HepG2 (cell line): Measurements from ENCODE around the gene HCN4. TPM values are rescaled to one million over a fixed set of nuclear protein-coding genes. Genes with fewer than 3 reads are reported as not detected.

ENCODE experiments used
- ARHGAP35 ChIP-seq: sonication (generic); formaldehyde crosslinking; IDR thresholded peaks from 2 replicates; pipeline ENCODE4 v1.9.0; 2022; ENCODE audit warnings: mild to moderate bottlenecking, inconsistent platforms, moderate library complexity, missing genetic modification reagents, borderline replicate concordance
- CHCHD3 ChIP-seq: sonication (generic); formaldehyde crosslinking; IDR thresholded peaks from 2 replicates; pipeline ENCODE4 v1.8.0; 2022; ENCODE audit warnings: mild to moderate bottlenecking, missing genetic modification reagents, moderate library complexity
- ERF ChIP-seq: IDR thresholded peaks from 2 replicates; pipeline ENCODE4 v1.6.1; 2018; ENCODE audit warnings: missing biosample characterization, missing genetic modification reagents
- MAFF ChIP-seq: IDR thresholded peaks from 2 replicates; pipeline ENCODE4 v1.6.1; 2011; ENCODE audit warnings: low read depth, low read length, improper control_type of control experiment
- MIXL1 ChIP-seq: IDR thresholded peaks from 2 replicates; pipeline ENCODE4 v1.6.1; 2016
- NAIF1 ChIP-seq: sonication (generic); formaldehyde crosslinking; IDR thresholded peaks from 2 replicates; pipeline ENCODE4 v1.5.0; 2020; ENCODE audit warnings: mild to moderate bottlenecking, missing genetic modification reagents, borderline replicate concordance
- NR1H2 ChIP-seq: sonication (generic); formaldehyde crosslinking; IDR thresholded peaks from 2 replicates; pipeline ENCODE4 v1.8.1; 2022; ENCODE audit warnings: low read depth, missing genetic modification reagents, borderline replicate concordance
- PAWR ChIP-seq: sonication (generic); formaldehyde crosslinking; IDR thresholded peaks from 2 replicates; pipeline ENCODE4 v1.4.0; 2020; ENCODE audit warnings: missing genetic modification reagents, mild to moderate bottlenecking, borderline replicate concordance
- REPIN1 ChIP-seq: sonication (generic); formaldehyde crosslinking; IDR thresholded peaks from 2 replicates; pipeline ENCODE4 v1.8.0; 2022; ENCODE audit warnings: missing genetic modification reagents, low read depth, mild to moderate bottlenecking, borderline replicate concordance
- RFX5 ChIP-seq: IDR thresholded peaks from 2 replicates; pipeline ENCODE4 v1.6.1; 2011; ENCODE audit warnings: low read depth, low read length, improper control_type of control experiment
- ZSCAN30 ChIP-seq: sonication (generic); formaldehyde crosslinking; IDR thresholded peaks from 2 replicates; pipeline ENCODE4 v1.5.0; 2020; ENCODE audit warnings: mild to moderate bottlenecking, missing genetic modification reagents
- polyA plus RNA-seq, 8 experiments: library from polyadenylated mRNA; depleted of rRNA in 3 of 8; stranded (reverse) in 7 of 8; unstranded in 1 of 8; fragments of >200 nt; fragmentation: Illumina TruSeq in 4 of 8; extraction: Trizol in 4 of 8; gene quantifications; 2 replicates each; pipeline versions ENCODE4 v1.2.1 to v1.2.3, GENCODE V29; 2011 to 2016; ENCODE audit warnings: low read depth in 4 of 8, missing spikeins in 1 of 8, mixed read lengths in 1 of 8; ENCODE audit not compliant: insufficient read depth in 1 of 8
- total RNA-seq, 5 experiments: library from RNA; depleted of rRNA; stranded (reverse); fragments of >200 nt; fragmentation: Illumina TruSeq; extraction: Trizol; gene quantifications; 2 replicates each; pipeline ENCODE4 v1.2.3, GENCODE V29; 2016; ENCODE audit warnings: low read depth in 1 of 5
- TF ChIP-seq, protein P1 (sequence below): sonication (generic); formaldehyde crosslinking; IDR thresholded peaks from 2 replicates; pipeline ENCODE4 v1.4.0; 2020; ENCODE audit warnings: missing genetic modification reagents
- TF ChIP-seq, protein P2 (sequence below): sonication (generic); formaldehyde crosslinking; IDR thresholded peaks from 2 replicates; pipeline ENCODE4 v1.4.0; 2020; ENCODE audit warnings: missing genetic modification reagents
- TF ChIP-seq, protein P3 (sequence below): sonication (generic); formaldehyde crosslinking; IDR thresholded peaks from 2 replicates; pipeline ENCODE4 v1.4.0; 2020; ENCODE audit warnings: mild to moderate bottlenecking, missing genetic modification reagents
- TF ChIP-seq, protein P4 (sequence below): sonication (generic); IDR thresholded peaks from 2 replicates; pipeline ENCODE4 v1.6.1; 2016; ENCODE audit warnings: low read depth, borderline replicate concordance
- TF ChIP-seq, protein P5 (sequence below): sonication (generic); formaldehyde crosslinking; IDR thresholded peaks from 2 replicates; pipeline ENCODE4 v1.8.1; 2023; ENCODE audit warnings: mild to moderate bottlenecking, missing genetic modification reagents
- TF ChIP-seq, protein P6 (sequence below): sonication (generic); formaldehyde crosslinking; IDR thresholded peaks from 2 replicates; pipeline ENCODE4 v1.5.1; 2020; ENCODE audit warnings: mild to moderate bottlenecking, moderate library complexity, missing genetic modification reagents
- TF ChIP-seq, protein P7 (sequence below): sonication (generic); formaldehyde crosslinking; IDR thresholded peaks from 2 replicates; pipeline ENCODE4 v1.4.0; 2020; ENCODE audit warnings: missing genetic modification reagents, borderline replicate concordance

HCN4 gene
- total and polyA plus RNA-seq, 2 of the 13 experiments (the other 11 are each of a cell fraction or from before 2014, with no cell fraction given), result not detected

DNA sequence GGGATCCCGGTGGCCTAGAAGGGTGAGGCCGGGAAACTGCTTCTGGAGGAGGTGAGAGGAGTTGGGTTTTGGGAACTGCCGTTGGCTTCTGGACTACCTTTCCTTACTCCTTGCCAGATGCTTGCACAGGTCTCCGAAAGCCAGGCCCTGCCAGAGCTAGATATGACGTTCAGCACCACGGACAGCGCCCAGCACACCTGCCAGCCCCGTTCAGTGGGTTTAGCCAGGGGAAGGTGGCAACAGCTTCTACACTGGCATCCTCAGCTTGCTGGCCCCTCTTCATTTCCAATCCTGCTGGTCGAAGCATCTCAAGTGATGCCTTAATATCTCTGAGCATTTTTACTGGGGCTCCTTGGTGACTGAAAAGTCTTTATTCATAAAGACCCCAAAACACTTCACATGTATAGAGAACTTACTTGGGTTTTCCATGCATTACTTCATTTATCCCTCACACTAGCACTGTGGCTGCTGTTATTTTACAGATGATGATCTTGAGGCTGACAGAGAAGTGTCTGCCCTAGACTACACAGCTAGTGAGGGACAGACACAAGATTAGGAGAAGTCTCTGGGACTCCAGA lies 21.9 kb downstream of the HCN4 start (continued):
- TF ChIP-seq, protein P1, sequence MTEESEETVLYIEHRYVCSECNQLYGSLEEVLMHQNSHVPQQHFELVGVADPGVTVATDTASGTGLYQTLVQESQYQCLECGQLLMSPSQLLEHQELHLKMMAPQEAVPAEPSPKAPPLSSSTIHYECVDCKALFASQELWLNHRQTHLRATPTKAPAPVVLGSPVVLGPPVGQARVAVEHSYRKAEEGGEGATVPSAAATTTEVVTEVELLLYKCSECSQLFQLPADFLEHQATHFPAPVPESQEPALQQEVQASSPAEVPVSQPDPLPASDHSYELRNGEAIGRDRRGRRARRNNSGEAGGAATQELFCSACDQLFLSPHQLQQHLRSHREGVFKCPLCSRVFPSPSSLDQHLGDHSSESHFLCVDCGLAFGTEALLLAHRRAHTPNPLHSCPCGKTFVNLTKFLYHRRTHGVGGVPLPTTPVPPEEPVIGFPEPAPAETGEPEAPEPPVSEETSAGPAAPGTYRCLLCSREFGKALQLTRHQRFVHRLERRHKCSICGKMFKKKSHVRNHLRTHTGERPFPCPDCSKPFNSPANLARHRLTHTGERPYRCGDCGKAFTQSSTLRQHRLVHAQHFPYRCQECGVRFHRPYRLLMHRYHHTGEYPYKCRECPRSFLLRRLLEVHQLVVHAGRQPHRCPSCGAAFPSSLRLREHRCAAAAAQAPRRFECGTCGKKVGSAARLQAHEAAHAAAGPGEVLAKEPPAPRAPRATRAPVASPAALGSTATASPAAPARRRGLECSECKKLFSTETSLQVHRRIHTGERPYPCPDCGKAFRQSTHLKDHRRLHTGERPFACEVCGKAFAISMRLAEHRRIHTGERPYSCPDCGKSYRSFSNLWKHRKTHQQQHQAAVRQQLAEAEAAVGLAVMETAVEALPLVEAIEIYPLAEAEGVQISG (CRISPR knock-in tag), result peak; percentile 77
- TF ChIP-seq NR1H2 (CRISPR knock-in tag), result no peak
- no peak; the same call in 1 of the 2 replicates for TF ChIP-seq ARHGAP35 (CRISPR knock-in tag)
- TF ChIP-seq ZSCAN30, result no peak
- TF ChIP-seq, protein P2, sequence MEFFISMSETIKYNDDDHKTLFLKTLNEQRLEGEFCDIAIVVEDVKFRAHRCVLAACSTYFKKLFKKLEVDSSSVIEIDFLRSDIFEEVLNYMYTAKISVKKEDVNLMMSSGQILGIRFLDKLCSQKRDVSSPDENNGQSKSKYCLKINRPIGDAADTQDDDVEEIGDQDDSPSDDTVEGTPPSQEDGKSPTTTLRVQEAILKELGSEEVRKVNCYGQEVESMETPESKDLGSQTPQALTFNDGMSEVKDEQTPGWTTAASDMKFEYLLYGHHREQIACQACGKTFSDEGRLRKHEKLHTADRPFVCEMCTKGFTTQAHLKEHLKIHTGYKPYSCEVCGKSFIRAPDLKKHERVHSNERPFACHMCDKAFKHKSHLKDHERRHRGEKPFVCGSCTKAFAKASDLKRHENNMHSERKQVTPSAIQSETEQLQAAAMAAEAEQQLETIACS (CRISPR knock-in tag), result no peak
- TF ChIP-seq NAIF1 (CRISPR knock-in tag), result no peak
- TF ChIP-seq MAFF, result no peak
- TF ChIP-seq, protein P3, sequence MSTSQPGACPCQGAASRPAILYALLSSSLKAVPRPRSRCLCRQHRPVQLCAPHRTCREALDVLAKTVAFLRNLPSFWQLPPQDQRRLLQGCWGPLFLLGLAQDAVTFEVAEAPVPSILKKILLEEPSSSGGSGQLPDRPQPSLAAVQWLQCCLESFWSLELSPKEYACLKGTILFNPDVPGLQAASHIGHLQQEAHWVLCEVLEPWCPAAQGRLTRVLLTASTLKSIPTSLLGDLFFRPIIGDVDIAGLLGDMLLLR (CRISPR knock-in tag), result no peak
- TF ChIP-seq CHCHD3 (CRISPR knock-in tag), result 0 out of 2 replicates have a peak, but pooled peaks have one; percentile 45
- TF ChIP-seq PAWR (CRISPR knock-in tag), result no peak
- TF ChIP-seq REPIN1, result 0 out of 2 replicates have a peak, but pooled peaks have one; percentile 50
- peak; percentile 57; the same call in 1 of the 2 replicates for TF ChIP-seq MIXL1 (CRISPR knock-in tag)
- peak; percentile 86 for TF ChIP-seq ERF
- TF ChIP-seq, protein P4, sequence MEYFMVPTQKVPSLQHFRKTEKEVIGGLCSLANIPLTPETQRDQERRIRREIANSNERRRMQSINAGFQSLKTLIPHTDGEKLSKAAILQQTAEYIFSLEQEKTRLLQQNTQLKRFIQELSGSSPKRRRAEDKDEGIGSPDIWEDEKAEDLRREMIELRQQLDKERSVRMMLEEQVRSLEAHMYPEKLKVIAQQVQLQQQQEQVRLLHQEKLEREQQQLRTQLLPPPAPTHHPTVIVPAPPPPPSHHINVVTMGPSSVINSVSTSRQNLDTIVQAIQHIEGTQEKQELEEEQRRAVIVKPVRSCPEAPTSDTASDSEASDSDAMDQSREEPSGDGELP, result no peak
- no peak for TF ChIP-seq RFX5
- TF ChIP-seq, protein P5, sequence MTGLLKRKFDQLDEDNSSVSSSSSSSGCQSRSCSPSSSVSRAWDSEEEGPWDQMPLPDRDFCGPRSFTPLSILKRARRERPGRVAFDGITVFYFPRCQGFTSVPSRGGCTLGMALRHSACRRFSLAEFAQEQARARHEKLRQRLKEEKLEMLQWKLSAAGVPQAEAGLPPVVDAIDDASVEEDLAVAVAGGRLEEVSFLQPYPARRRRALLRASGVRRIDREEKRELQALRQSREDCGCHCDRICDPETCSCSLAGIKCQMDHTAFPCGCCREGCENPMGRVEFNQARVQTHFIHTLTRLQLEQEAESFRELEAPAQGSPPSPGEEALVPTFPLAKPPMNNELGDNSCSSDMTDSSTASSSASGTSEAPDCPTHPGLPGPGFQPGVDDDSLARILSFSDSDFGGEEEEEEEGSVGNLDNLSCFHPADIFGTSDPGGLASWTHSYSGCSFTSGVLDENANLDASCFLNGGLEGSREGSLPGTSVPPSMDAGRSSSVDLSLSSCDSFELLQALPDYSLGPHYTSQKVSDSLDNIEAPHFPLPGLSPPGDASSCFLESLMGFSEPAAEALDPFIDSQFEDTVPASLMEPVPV (CRISPR knock-in tag), result peak; percentile 70; the same call in 1 of the 2 replicates
- TF ChIP-seq, protein P6, sequence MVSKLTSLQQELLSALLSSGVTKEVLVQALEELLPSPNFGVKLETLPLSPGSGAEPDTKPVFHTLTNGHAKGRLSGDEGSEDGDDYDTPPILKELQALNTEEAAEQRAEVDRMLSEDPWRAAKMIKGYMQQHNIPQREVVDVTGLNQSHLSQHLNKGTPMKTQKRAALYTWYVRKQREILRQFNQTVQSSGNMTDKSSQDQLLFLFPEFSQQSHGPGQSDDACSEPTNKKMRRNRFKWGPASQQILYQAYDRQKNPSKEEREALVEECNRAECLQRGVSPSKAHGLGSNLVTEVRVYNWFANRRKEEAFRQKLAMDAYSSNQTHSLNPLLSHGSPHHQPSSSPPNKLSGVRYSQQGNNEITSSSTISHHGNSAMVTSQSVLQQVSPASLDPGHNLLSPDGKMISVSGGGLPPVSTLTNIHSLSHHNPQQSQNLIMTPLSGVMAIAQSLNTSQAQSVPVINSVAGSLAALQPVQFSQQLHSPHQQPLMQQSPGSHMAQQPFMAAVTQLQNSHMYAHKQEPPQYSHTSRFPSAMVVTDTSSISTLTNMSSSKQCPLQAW, result no peak
- TF ChIP-seq, protein P7, sequence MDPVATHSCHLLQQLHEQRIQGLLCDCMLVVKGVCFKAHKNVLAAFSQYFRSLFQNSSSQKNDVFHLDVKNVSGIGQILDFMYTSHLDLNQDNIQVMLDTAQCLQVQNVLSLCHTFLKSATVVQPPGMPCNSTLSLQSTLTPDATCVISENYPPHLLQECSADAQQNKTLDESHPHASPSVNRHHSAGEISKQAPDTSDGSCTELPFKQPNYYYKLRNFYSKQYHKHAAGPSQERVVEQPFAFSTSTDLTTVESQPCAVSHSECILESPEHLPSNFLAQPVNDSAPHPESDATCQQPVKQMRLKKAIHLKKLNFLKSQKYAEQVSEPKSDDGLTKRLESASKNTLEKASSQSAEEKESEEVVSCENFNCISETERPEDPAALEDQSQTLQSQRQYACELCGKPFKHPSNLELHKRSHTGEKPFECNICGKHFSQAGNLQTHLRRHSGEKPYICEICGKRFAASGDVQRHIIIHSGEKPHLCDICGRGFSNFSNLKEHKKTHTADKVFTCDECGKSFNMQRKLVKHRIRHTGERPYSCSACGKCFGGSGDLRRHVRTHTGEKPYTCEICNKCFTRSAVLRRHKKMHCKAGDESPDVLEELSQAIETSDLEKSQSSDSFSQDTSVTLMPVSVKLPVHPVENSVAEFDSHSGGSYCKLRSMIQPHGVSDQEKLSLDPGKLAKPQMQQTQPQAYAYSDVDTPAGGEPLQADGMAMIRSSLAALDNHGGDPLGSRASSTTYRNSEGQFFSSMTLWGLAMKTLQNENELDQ (CRISPR knock-in tag), result peak; percentile 91
